Stimulated activated CD4-positive, alpha-beta T cell treated with anti-CD3 and anti-CD28 coated beads, Interleukin-1b, Interleukin-23, amount 100 ng/mL, for 48 hours (primary cell): ENCODE data around the gene CRADD.
"Not testable (repeated sequence)": the region's sequence is repeated elsewhere in the genome, so short reads cannot be mapped to it uniquely, and the experiment has no call there.

Experiments used
- DNase-seq: peaks from one replicate; pipeline ENCODE4 v3.0.0-alpha.2; 2020

Gene CRADD

DNA sequence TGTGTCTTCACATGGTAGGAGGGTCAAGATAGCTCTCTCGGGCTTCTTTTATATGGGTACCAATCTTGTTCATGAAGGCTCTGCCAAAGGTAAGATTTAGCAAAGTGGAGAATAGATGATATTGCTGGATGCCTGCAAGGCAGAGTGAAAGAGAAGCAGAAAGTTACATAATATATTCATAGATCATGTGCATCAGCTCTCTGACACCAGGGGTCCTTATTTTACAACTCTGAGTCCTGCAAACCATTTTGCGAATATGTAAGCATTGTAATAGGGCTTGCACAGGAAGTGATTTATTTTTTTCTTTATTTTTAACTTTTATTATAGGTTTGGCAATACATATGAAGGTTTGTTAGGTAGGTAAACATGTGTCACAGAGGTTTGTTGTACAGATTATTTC is 31.8 kb downstream of the CRADD start:
- no peak for DNase-seq

DNA sequence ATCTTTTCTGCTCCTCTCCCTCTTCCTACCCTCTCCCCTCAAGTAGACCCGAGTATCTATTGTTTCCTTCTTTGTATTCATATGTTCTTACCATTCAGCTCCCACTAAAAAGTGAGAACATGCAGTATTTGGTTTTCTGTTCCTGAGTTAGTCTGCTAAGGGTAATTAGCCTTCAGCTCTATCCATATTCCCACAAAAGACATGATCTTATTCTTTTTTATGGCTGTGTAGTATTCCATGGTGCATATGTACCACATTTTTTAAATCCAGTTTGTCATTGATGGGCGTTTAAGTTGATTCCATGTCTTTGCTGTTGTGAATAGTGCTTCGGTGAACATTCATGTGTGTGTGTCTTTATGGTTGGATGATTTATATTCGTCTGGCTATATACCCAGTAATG is 32.2 kb downstream of the CRADD start:
- DNase-seq: no peak

DNA sequence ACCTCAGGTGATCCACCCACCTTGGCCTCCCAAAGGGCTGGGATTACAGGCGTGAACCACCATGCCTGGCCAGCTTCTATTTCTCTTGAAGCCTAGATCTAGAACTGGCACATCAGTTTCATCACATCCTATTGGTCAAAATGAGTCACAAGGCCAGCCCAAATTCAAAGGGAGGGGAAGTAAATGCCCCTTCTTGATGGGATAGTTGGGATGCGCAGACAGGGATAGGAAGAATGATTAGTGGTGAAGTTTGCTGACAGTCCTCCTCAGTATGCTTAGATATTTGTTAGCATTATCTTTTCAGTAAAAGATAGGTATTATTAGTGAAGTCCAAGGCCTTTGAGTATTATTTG is 33.4 kb downstream of the CRADD start:
- DNase-seq: no peak

DNA sequence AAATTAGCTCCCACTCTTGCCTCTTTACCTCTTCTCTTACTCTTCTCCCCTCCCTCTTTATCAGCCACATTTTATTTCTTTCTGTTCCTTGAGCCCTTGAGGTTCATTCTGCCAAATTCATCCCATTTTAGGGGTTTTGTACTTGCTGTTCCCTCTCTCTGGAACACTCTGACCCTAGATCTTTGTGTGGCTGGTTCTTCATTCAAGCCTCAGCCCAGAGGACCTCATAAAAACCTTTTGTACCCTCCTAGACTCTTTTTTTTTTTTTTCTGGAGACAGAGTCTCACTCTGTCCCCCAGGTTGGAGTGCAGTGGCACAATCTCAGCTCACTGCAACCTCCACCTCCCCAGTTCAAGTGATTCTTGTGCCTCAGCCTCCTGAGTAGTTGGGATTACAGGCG is 34.3 kb downstream of the CRADD start:
- DNase-seq: not testable (repeated sequence)

DNA sequence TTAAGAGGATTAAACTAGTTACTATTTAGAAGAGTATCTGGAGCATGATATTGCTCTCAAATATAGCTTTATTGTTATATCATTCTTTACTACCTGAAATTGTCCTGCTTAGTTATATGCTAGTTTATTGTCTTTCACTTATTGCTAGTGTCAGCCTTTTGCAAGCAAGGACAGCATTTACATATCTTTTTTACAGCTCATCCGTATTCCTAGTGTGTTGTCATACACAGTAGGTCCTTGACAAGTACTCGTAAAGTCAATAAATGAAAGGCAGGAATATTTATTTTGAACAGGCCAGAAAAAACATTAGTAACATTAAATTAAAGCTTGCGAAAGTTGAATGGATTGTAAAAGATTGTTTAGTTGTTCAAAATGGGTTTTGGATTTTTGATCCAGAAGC is 35.0 kb downstream of the CRADD start:
- no peak for DNase-seq

DNA sequence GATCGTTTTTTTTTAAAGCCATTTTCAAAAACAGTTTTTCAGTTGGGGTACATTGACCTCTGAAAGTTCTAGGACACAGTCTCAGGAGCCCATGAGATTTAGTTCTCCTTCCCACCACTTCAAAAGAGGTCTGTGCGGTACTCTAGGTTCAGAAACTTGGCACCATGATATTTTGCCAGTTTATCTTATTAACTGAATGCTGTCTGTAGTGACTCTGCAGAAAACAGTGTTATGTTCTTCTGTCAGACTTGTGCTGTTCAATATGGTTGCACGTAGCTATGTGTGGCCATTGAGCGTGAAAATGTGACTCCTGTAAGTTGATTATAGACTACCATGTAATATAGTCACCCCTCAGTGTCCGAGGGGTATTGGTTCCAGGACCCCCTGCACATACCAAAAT is 35.9 kb downstream of the CRADD start:
- DNase-seq: no peak

DNA sequence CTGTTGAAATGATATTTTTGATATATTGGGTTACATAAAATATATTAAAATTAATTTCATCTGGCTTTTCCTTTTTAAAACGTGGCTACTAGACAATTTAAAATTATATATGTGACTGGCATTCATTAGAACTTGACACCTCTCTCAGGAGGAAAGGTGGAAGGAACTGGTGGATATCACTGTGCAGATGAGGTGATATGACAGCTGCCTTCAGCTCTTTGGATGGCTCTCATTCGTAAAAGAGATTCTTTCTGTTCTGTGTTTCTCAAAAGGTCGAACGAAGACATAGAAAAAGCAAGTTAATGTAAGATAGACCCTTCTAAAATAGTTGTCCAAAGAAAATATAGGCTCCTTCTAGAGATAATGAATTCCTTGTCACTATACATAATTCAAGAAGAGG is 36.6 kb downstream of the CRADD start:
- DNase-seq: no peak

DNA sequence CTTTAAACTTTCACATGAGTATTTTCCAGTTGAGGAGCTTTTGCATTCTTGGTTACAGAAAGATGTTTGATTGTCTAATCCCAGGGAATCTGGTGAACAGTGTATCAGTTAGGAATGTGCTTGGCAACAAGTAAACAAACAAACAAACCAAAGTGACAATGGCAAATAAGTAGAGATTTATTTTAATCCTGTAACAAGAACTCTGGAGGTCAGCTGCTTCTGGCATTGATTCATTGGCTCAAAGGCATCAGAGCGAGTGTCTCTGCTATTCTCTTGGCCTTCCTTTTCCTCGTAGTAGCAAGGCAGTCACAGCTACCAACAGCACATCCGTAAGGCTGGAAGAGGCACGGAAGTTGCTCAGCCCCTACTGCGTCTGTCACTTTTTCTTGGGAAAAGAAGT is 37.2 kb downstream of the CRADD start:
- no peak for DNase-seq

DNA sequence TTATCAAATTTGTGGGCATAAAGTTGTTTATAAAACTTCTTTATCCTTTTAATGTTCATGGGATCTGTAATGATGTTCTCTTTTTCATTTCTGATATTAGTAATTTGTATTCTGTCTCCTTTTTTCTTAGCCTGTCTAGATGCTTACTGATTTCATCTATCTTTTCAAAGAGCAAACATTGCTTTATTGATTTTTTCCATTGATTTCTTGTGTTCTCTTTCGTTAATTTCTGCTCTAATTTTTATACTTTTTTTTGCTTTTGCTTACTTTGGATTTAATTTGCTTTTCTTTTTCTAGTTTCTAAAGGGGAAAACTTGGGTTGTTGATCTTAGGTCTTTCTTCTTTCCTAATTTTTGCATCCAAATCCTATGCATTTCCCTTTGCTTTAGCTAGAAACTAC is 42.5 kb downstream of the CRADD start:
- DNase-seq: no peak

DNA sequence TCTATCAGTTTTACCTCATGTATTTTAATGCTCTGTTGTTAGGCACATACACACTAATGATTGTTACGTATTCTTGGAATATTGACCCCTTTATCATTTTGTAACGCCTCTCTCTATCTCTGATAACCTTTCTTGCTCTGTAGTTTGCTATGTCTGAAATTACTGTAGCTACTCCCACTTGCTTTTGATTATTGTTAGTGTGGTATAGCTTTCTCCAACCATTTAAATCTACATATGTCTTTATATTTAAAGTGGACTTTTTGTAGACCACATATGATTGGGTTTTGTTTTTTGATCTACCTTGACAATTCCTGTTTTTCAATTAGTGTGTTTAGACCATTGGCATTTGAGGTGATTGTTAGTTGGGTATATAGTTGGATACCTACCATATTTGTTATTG is 43.4 kb downstream of the CRADD start:
- DNase-seq: no peak

DNA sequence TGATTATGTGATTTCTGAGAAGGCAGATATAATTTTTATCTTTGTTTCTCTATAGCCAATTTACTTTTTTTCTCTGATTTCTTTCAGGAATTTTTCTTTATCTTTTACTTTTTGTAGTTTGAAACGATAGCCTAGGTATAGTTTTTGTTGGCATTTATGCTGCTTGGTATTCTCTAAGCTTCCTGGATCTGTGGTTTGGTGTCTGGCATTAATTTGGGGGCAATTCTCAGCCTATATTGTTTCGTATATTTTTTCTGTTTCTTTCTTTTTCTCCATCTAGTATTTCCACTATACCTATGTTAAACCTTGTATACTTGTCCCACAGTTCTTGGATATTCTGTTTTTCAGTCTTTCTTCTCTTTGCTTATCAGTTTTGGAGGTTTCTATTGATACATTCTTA is 45.0 kb downstream of the CRADD start:
- DNase-seq: no peak

DNA sequence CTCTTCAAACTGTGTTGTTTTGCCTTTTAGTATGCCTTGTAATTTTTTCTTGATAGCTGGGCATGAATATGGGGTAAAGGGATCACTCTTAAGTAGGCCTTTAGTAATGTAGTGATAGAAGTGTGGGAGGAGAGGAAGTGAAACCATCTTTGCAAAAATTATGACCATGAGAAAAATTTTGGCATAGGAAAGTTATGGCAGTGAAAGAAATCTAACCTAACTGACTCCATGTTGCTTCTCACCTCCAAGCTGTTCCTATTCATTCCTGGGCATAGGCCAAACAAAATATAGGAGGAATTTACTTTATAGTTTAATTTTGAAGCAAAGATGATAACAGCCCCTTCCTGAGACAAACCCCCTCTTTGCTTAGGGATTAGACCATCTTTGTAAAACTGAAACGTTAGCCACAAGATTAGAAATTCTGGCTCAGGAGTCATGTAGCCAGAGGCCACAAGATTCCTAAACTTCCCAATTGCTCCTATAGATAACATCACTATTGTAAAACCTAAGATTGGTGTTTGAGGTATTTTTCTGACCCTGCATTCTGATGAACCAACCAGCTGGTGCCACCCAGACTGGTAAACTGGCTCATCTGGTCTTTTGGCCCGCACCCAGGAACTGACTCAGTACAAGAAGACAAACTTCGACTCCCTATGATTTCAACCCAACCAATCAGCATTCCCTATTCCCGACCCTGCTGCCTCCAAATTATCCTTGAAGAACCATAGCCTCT is 45.8 kb downstream of the CRADD start:
- DNase-seq: no peak

DNA sequence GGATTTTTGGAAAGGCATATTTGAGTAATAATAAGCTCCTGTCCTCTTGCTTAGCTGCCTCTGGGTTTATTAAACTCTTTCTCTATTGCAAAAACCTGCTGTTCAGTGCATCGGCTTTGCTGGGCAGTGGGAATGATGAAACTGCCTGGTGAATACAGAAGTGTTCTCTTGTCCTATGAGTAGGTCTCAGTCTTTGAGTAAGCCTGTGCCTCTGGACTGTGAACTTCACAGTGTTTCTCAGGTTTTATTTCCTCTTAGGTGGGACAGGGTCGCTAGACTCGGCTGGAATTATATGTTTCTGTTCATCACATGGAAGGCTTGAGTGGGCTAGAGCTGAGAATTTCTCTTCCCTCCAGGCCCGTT is 46.4 kb downstream of the CRADD start:
- DNase-seq: no peak

DNA sequence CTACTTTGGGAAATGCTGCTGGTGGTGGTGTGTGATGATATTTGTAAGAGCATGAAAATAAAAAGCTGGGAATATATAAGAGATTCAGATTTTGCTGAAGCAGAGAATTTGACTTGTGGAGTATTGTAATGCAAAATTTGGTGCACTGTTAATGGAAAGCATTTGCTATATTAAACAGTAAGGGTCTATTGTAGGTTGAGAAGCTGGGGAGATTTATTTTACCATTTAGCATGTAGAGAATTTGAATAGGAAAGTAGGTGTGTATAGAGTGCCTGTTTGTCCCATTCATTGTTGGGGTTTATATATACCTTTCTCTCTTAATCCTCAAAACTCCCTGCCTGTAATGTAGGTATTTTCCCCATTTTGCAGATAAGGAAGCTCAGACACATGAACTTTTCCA is 48.4 kb downstream of the CRADD start:
- no peak for DNase-seq

DNA sequence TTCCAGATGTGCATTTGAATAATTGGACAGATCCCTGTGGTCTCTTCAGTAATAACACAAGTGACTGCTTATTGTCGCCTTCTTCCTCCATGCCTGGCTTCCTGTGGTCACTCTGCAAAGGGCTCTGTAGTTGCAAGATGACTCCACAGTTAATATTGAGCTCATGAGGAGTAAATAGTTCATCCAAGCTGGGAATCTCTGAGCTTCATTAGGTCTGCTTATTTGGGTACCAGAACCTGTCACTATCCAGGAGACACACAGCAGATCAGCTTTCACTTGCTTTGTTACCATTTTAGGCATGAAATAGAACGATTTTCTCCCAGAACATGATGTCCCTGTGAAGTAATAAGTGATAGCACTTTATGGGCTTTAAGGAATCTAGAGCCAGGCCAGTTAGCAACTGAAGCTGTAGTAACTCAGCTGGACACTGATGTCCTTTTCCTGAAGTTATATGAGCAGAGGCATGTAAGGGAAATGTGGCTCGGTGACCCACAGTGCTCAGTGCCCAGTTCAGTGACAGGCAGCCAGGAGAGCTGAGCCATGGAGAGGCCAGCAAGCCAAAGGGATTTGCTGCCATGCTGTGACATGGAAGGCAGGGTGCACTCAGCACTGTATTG is 50.1 kb downstream of the CRADD start:
- DNase-seq: no peak

DNA sequence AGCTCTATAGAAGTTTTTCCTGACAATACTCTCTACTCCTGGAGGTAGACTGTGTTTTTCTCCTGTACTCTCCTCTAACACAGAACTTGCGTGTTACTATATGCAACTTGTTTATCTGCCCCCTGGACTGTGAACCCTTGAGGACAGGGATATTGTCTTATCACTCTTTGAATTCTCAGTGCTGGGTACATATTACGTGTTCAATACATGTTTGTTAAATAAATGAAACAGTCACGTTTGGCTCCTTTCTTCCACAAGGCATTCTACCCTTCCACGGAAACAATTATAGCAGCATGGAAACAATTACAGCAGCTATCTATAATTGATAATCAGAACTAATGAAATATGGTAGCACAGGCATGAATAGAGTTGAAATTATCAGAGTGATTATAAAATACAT is 50.7 kb downstream of the CRADD start:
- no peak for DNase-seq

DNA sequence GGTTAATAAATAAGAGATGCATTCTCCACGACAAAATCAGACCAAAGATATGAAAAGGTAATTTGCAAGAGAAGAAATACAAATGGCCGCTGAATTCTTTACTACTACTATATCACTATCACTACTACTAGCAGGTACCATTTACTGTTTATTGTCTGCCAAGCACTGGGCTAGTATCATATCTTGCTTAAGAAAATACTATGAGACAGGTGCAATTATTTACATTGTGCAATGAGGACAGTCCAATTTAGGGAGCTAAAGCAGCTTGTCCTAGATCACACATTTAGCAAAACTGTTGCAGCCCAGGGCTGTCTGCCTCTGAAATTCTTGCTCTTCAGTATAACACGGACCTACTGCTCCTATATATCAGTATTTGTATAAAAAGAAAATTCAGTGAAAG is 52.8 kb downstream of the CRADD start:
- no peak for DNase-seq

DNA sequence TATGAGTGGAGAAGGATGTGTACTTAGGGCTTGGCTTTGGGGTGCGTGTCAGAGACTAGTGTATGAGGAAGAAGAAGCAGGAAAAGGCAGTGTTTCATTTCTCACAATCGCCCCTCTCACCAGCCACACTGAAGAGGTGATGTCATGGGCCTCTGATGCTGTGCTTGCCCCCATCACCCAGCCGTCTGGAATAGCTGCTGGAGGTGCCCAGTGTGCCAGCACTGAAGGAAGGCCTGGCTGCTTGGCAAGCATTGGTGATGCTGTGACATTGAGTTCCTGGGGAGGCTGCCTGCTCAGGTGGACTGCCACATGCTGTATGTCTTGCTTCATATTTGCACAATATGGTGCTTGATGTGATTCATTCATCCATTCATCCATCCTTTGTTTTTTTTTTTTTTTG is 56.2 kb downstream of the CRADD start:
- DNase-seq: no peak

DNA sequence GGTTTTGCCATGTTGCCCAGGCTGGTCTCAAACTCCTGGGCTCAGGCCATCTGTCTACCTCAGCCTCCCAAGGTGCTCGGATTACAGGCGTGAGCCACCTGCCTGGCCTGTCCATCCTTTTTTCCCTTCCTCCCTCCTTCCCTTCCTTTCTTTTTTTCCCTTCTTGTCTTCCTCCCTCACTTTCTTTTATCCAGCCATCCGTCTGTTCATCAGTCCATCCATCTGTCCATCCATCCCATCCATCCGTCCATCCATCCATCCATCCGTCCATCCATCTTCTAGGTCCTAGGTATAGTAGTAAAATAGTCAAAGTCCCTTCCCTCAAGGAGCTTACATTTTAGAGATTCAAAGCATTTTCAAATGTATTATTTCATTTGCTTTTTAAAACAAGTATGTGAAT is 56.8 kb downstream of the CRADD start:
- DNase-seq: no peak

DNA sequence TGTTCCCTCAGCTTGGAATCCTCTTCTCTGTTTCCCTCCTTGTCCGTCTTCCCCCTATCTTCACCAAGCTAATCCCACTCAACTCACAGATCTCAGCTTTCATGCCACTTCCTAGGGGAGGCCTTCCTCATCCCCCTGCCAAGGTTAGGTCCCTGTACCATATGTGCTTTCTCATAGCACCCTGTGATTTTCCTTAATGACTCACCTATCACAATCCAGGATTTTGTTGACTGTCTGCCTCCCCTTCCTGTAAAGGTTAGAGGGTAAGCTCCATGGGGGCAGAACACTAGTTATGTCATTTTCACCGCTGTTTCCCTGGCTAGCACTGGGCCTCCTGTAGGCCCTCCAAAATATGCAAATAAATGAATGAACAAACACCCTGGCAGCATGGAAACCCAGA is 57.6 kb downstream of the CRADD start:
- DNase-seq: no peak

DNA sequence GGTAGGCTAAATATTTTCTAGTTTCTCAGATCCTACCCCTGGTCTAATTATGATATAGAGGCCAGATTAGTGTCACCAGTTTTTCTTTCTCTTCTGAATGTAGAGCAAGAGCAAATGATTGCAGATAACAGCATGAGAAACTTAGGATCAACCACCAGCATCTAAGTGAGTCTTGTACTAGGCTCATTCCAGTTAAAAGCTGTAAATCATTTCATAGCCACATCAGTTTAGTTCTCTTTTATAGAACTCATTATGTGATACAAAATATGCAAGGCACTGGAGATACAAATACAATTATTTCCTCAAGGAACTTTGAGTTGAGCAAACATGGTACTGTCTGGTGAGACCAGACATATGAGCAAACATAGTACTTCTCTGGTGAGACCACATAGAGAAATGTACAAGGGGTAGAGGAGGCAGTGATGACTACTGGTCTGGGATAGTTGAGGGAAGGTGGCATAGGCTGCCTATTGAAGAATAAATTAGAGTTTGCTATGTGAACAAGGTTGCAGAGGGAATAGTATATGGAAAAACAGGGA is 59.5 kb downstream of the CRADD start:
- no peak for DNase-seq

DNA sequence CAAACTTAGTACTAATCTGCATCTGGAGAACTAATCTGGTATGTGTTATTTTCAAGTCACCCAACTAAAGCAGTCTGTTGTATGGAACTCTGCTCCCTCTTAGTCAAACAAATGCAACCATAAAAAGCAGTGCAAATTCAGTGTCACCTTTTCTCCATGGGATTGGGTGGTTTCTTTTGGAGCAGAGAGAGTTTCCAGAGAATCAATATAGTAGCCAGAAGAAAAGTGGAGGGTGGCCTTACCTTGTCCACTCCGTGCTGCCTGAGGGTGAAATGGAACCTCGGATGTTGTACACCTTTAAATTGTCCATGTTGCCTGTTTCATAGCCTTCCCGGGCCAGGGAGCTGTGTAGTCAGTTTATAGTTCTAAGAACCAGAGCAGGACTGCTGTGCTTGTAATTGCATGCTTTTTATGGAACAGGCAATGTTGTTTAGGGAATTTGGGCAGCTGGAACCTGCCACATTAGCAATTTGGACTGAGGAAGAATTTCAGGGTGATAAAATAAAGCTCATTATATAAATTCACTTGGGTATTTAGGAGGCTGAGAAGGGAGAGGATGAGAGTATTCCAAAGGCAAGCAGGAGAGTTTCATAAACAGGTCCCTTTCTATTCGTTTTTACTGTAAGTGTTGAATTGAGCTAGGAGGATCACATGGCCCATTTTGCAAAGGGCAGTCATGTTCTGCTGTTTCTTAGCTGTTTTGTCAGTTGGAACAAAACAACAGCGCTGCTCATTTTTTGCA is 60.5 kb downstream of the CRADD start:
- no peak for DNase-seq

DNA sequence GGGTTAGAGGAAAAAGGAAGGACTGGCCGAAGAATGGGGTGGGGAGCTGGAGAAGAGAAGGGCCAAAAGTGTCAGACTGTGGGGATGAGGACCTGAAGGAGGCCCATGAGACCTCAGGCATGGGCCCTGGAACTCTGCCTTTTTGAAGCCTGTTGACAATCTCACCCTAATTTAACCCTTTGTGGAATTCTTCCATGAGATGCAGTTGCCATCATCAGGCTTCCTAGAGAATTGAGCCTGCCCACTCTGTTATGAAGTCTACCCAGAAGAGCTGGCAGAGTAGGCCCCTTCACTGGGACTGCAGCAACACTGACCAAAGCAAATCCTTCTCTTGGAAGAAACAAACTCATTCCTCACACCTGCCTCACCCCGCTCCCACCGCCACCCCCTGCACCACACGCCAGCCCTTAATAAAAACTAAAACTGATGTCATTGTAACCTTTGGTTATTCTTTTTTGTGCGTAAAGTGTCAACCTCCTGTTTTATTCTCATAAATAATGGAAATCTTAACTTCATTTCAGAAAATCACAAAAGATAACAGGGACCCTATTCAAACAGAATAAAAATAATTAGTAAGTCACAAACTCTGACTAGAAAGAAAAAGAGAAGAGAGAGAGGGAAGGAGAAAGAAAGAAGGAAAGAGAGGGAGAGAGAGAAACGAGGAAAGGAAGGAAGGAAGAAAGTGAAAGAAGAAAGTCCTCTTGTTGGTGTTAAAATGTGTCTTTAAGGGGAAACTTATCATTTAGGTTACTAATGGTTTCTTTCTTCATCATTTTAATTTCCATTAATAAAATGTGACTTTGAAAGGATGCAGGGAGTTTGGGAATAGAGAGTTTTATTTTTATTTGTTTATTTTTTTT is 61.3 kb downstream of the CRADD start:
- DNase-seq: no peak
